ENCODE results near the gene SELENOO. TPM values are rescaled to one million over a fixed set of nuclear protein-coding genes. Genes with fewer than 3 reads are reported as not detected.

Gene SELENOO
- total RNA-seq, 1 donor from 2014 or later, result 24.5 TPM

- peaks cover 16% of the 10 kb centered on the region for H3K36me3 Mint-ChIP-seq (ENCODE audit: low read depth)
- no peaks in the 10 kb centered on the region for H3K4me1 Mint-ChIP-seq
- no peak for DNase-seq (ENCODE audit: low read depth, low spot score)
- no peak for TF ChIP-seq CTCF (conservative IDR thresholded peaks at IDR 0.05)
- H3K27me3 Mint-ChIP-seq (ENCODE audit: low read depth), result no peaks in the 10 kb centered on the region
- no peak overlapping the region for H3K27ac Mint-ChIP-seq (ENCODE audit: unreplicated experiment)
- no peak overlapping the region for H3K4me3 Mint-ChIP-seq
- no peaks in the 10 kb centered on the region for H3K9me3 Mint-ChIP-seq
Measured at GRCh38 chr22:50218153-50218995, 17.6 kb downstream of the SELENOO start.

GRCh38 chr22:50218996-50219727 lies 18.4 kb downstream of the SELENOO start:
- Mint-ChIP-seq H3K27me3 (ENCODE audit: low read depth) (no peaks in the 10 kb centered on the region), H3K4me1 (no peaks in the 10 kb centered on the region), H3K9me3 (no peaks in the 10 kb centered on the region), H3K27ac (ENCODE audit: unreplicated experiment) (no peak overlapping the region), H3K36me3 (ENCODE audit: low read depth) (peaks cover 10% of the 10 kb centered on the region), H3K4me3 (no peak overlapping the region)
- no peak for TF ChIP-seq CTCF (conservative IDR thresholded peaks at IDR 0.05)
- no peak for DNase-seq (ENCODE audit: low read depth, low spot score)

GRCh38 chr22:50219800-50220602 lies 19.2 kb downstream of the SELENOO start:
- H3K9me3 Mint-ChIP-seq, result no peaks in the 10 kb centered on the region
- TF ChIP-seq CTCF (conservative IDR thresholded peaks at IDR 0.05), result no peak
- no peak overlapping the region for H3K4me3 Mint-ChIP-seq
- no peaks in the 10 kb centered on the region for H3K4me1 Mint-ChIP-seq
- H3K27me3 Mint-ChIP-seq (ENCODE audit: low read depth), result no peaks in the 10 kb centered on the region
- H3K36me3 Mint-ChIP-seq (ENCODE audit: low read depth), result peaks cover 7% of the 10 kb centered on the region
- DNase-seq (ENCODE audit: low read depth, low spot score), result no peak
- no peak overlapping the region for H3K27ac Mint-ChIP-seq (ENCODE audit: unreplicated experiment)

GRCh38 chr22:50220603-50221409 lies 20.0 kb downstream of the SELENOO start:
- H3K4me1 Mint-ChIP-seq, result no peaks in the 10 kb centered on the region
- no peak for DNase-seq (ENCODE audit: low read depth, low spot score)
- no peaks in the 10 kb centered on the region for H3K27me3 Mint-ChIP-seq (ENCODE audit: low read depth)
- H3K4me3 Mint-ChIP-seq, result no peak overlapping the region
- H3K27ac Mint-ChIP-seq (ENCODE audit: unreplicated experiment), result no peak overlapping the region
- peaks cover 7% of the 10 kb centered on the region for H3K36me3 Mint-ChIP-seq (ENCODE audit: low read depth)
- no peaks in the 10 kb centered on the region for H3K9me3 Mint-ChIP-seq
- no peak for TF ChIP-seq CTCF (conservative IDR thresholded peaks at IDR 0.05)
